ENCODE measurements around the gene ADGRL4. TPM values are rescaled to one million over a fixed set of nuclear protein-coding genes. Genes with fewer than 3 reads are reported as not detected.
"Not testable (repeated sequence)": the region's sequence is repeated elsewhere in the genome, so short reads cannot be mapped to it uniquely, and the experiment has no call there.

Gene ADGRL4
- total RNA-seq, 1 donor from 2014 or later = 17.7 TPM

GRCh38 chr1:78884685-78885452, 121.7 kb downstream of the ADGRL4 start:
- no peaks in the 10 kb centered on the region for H3K4me1 ChIP-seq

GRCh38 chr1:78880223-78880622, 126.3 kb downstream of the ADGRL4 start:
- Histone ChIP-seq H3K27ac (no peak overlapping the region), H3K4me3 (no peak overlapping the region), H3K9me3 (no peaks in the 10 kb centered on the region), H3K4me1 (no peaks in the 10 kb centered on the region), H3K27me3 (no peaks in the 10 kb centered on the region), H3K36me3 (no peaks in the 10 kb centered on the region)
- intact Hi-C loops (cut with DNase I) = no loop called here
- DNase-seq (ENCODE audit: extremely low spot score in 2 of 2) = no peak
- TF ChIP-seq CTCF (IDR thresholded peaks at IDR 0.05) (no peak), POLR2AphosphoS5 (IDR thresholded peaks at IDR 0.05; ENCODE audit: insufficient read depth in 1 of 2, low read depth in 1 of 2) (no peak), POLR2A (IDR thresholded peaks at IDR 0.05) (no peak)

More at GRCh38 chr1:78884685-78885452, 121.7 kb downstream of the ADGRL4 start:
- TF ChIP-seq CTCF (IDR thresholded peaks at IDR 0.05) = no peak
- no peak for TF ChIP-seq POLR2AphosphoS5 (IDR thresholded peaks at IDR 0.05; ENCODE audit: insufficient read depth in 1 of 2, low read depth in 1 of 2)
- no peak for TF ChIP-seq POLR2A (IDR thresholded peaks at IDR 0.05)
- Histone ChIP-seq H3K9me3 (no peaks in the 10 kb centered on the region), H3K36me3 (no peaks in the 10 kb centered on the region), H3K4me3 (no peak overlapping the region), H3K27ac (no peak overlapping the region), H3K27me3 (no peaks in the 10 kb centered on the region)
- intact Hi-C loops (cut with DNase I) = no loop called here
- no peak for DNase-seq (ENCODE audit: extremely low spot score in 2 of 2)

- intact Hi-C loops (cut with DNase I) = not testable (repeated sequence)
Measured at GRCh38 chr1:78875986-78876385, 130.5 kb downstream of the ADGRL4 start.

GRCh38 chr1:78872801-78873200, 133.7 kb downstream of the ADGRL4 start:
- H3K4me1 ChIP-seq; H3K27me3 ChIP-seq; intact Hi-C loops (cut with DNase I); H3K36me3 ChIP-seq; H3K4me3 ChIP-seq; H3K9me3 ChIP-seq; DNase-seq (ENCODE audit: extremely low spot score in 2 of 2); H3K27ac ChIP-seq: not testable (repeated sequence)

More at GRCh38 chr1:78875986-78876385, 130.5 kb downstream of the ADGRL4 start:
- not testable (repeated sequence) for H3K4me1 ChIP-seq; H3K9me3 ChIP-seq; H3K27me3 ChIP-seq; H3K27ac ChIP-seq; H3K4me3 ChIP-seq; H3K36me3 ChIP-seq; DNase-seq (ENCODE audit: extremely low spot score in 2 of 2)

GRCh38 chr1:78871249-78871648, 135.3 kb downstream of the ADGRL4 start:
- Histone ChIP-seq H3K27ac (no peak overlapping the region), H3K9me3 (no peaks in the 10 kb centered on the region), H3K4me3 (no peak overlapping the region), H3K4me1 (no peaks in the 10 kb centered on the region), H3K27me3 (no peaks in the 10 kb centered on the region), H3K36me3 (no peaks in the 10 kb centered on the region)
- TF ChIP-seq POLR2A (IDR thresholded peaks at IDR 0.05) (no peak), POLR2AphosphoS5 (IDR thresholded peaks at IDR 0.05; ENCODE audit: insufficient read depth in 1 of 2, low read depth in 1 of 2) (no peak), CTCF (IDR thresholded peaks at IDR 0.05) (no peak)
- intact Hi-C loops (cut with DNase I) = no loop called here
- no peak for DNase-seq (ENCODE audit: extremely low spot score in 2 of 2)

GRCh38 chr1:78869136-78869535, 137.4 kb downstream of the ADGRL4 start:
- H3K27me3 ChIP-seq = no peaks in the 10 kb centered on the region
- no peaks in the 10 kb centered on the region for H3K9me3 ChIP-seq
- DNase-seq (ENCODE audit: extremely low spot score in 2 of 2) = no peak
- intact Hi-C loops (cut with DNase I) = no loop called here
- no peak overlapping the region for H3K4me3 ChIP-seq
- no peaks in the 10 kb centered on the region for H3K4me1 ChIP-seq
- H3K27ac ChIP-seq = no peak overlapping the region
- H3K36me3 ChIP-seq = no peaks in the 10 kb centered on the region
- no peak for TF ChIP-seq CTCF (IDR thresholded peaks at IDR 0.05)

Measured in vagina (tissue), 2 donors.